Suprapubic skin (tissue), 4 donors: ENCODE data around the gene SKA2. TPM values are rescaled to one million over a fixed set of nuclear protein-coding genes. Genes with fewer than 3 reads are reported as not detected.
"Not testable (repeated sequence)": the region's sequence is repeated elsewhere in the genome, so short reads cannot be mapped to it uniquely, and the experiment has no call there.

Experiments
- DNase-seq, 2 donors: peaks; one replicate each; pipeline ENCODE4 v3.0.0-alpha.2; 2019; ENCODE audit warnings: low spot score in 2 of 2
- H3K27ac ChIP-seq: fragments of 200-600 bp; sonication (generic); one replicate; pipeline ENCODE4 v1.5.1; 2019
- H3K27me3 ChIP-seq: fragments of 200-600 bp; sonication (generic); one replicate; pipeline ENCODE4 v1.5.1; 2019
- H3K36me3 ChIP-seq: fragments of 200-600 bp; sonication (generic); one replicate; pipeline ENCODE4 v1.5.1; 2019
- H3K4me1 ChIP-seq: fragments of 200-600 bp; sonication (generic); one replicate; pipeline ENCODE4 v1.5.1; 2019
- H3K4me3 ChIP-seq: fragments of 200-600 bp; sonication (generic); one replicate; pipeline ENCODE4 v1.5.1; 2019; ENCODE audit warnings: mild to moderate bottlenecking
- H3K9me3 ChIP-seq: fragments of 200-600 bp; sonication (generic); one replicate; pipeline ENCODE4 v1.5.1; 2019
- CTCF ChIP-seq, 2 donors: fragments of 200-600 bp in 1 of 2; fragments of 450-650 bp in 1 of 2; sonication (generic) in 1 of 2; IDR thresholded peaks; one replicate each; pipeline ENCODE4 v1.5.1; 2016 to 2019; ENCODE audit warnings: antibody characterized with exemption in 2 of 2, mild to moderate bottlenecking in 1 of 2, moderate library complexity in 1 of 2
- EP300 ChIP-seq: sonication (generic); formaldehyde crosslinking; IDR thresholded peaks from one replicate; pipeline ENCODE4 v1.6.1; 2017; ENCODE audit warnings: antibody characterized with exemption
- POLR2A ChIP-seq, 2 donors: fragments of 450-650 bp; IDR thresholded peaks; one replicate each; pipeline ENCODE4 v1.6.1; 2017; ENCODE audit warnings: antibody characterized with exemption in 2 of 2, mild to moderate bottlenecking in 2 of 2, moderate library complexity in 2 of 2
- POLR2AphosphoS5 ChIP-seq, 3 donors: sonication (generic); formaldehyde crosslinking; IDR thresholded peaks; one replicate each; pipeline ENCODE4 v1.6.1; 2017; ENCODE audit warnings: antibody characterized with exemption in 3 of 3
- whole genome bisulfite sequencing: methylation state at CpG from one replicate; pipeline ENCODE4 v1.1.5; 2018; 5-methylcytosine and 5-hydroxymethylcytosine counted together
- total RNA-seq, 4 donors: library from RNA; depleted of rRNA; stranded (reverse); fragments of >200 nt; gene quantifications; one replicate each; pipeline ENCODE4 v1.1.0, GENCODE V29; 2016

Gene SKA2
- total RNA-seq, 4 donors from 2014 or later, result 13.5 to 34.1 (median 18.8) TPM

- H3K36me3 ChIP-seq, result peaks cover 6% of the 10 kb centered on the region
- H3K27me3 ChIP-seq, result no peaks in the 10 kb centered on the region
- H3K9me3 ChIP-seq, result no peaks in the 10 kb centered on the region
- H3K4me3 ChIP-seq, result no peak overlapping the region
- H3K27ac ChIP-seq, result no peak overlapping the region
- peaks cover 7% of the 10 kb centered on the region for H3K4me1 ChIP-seq
- 78% methylated on average over 6 of the region's 6 CpGs for WGBS
- no peak for DNase-seq
- no peak for TF ChIP-seq CTCF (IDR thresholded peaks at IDR 0.05)
- no peak for TF ChIP-seq POLR2AphosphoS5 (IDR thresholded peaks at IDR 0.05)
- TF ChIP-seq EP300, result no peak
- TF ChIP-seq POLR2A (IDR thresholded peaks at IDR 0.05), result no peak
Measured at GRCh38 chr17:59094861-59095530, 60.0 kb downstream of the SKA2 start.

DNA sequence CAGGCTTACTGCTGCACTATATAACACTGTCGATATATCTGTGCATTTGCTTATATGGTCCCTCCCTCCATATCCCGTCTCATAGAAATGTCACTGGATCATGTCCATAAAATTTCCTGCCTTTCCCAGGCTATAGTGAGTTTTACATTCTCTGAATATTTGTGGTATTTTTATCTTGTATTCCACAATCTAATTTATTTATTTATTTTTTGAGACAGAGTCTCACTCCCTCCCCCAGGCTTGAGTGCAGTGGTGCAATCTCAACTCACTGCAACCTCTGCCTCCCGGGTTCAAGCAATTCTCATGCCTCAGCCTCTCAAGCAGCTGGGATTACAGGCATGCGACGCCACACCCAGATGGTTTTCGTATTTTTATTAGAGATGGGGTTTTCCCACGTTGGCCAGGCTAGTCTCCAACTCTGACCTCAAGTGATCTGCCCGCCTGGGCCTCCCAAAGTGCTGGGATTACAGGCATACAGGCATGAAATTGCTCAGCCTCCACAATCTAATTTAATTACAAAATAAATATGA lies 61.2 kb downstream of the SKA2 start:
- peaks cover 7% of the 10 kb centered on the region for H3K4me1 ChIP-seq
- 23% methylated on average over 8 of the region's 8 CpGs for WGBS
- no peak for DNase-seq
- no peak overlapping the region for H3K4me3 ChIP-seq
- H3K27me3 ChIP-seq, result no peaks in the 10 kb centered on the region
- H3K9me3 ChIP-seq, result no peaks in the 10 kb centered on the region
- peak overlapping the region; percentile 27 for H3K27ac ChIP-seq
- peaks cover 13% of the 10 kb centered on the region for H3K36me3 ChIP-seq
- TF ChIP-seq CTCF (IDR thresholded peaks at IDR 0.05), result no peak
- no peak for TF ChIP-seq EP300
- TF ChIP-seq POLR2AphosphoS5 (IDR thresholded peaks at IDR 0.05), result no peak
- TF ChIP-seq POLR2A (IDR thresholded peaks at IDR 0.05), result no peak

- no peak overlapping the region for H3K4me3 ChIP-seq
- H3K27me3 ChIP-seq, result no peaks in the 10 kb centered on the region
- peak overlapping the region; percentile 27 for H3K27ac ChIP-seq
- no peak for DNase-seq
- WGBS, result 39% methylated on average over 4 of the region's 4 CpGs
- TF ChIP-seq CTCF (IDR thresholded peaks at IDR 0.05) (no peak), EP300 (no peak), POLR2AphosphoS5 (IDR thresholded peaks at IDR 0.05) (no peak), POLR2A (IDR thresholded peaks at IDR 0.05) (no peak)
- peaks cover 15% of the 10 kb centered on the region for H3K36me3 ChIP-seq
- peaks cover 7% of the 10 kb centered on the region for H3K4me1 ChIP-seq
- H3K9me3 ChIP-seq, result no peaks in the 10 kb centered on the region
Measured at GRCh38 chr17:59093145-59093701, 61.8 kb downstream of the SKA2 start.

GRCh38 chr17:59090593-59090992 lies 64.4 kb downstream of the SKA2 start:
- H3K9me3 ChIP-seq, DNase-seq, H3K27ac ChIP-seq, H3K27me3 ChIP-seq, H3K4me3 ChIP-seq, H3K4me1 ChIP-seq: not testable (repeated sequence)
- 90% methylated on average over 12 of the region's 12 CpGs for WGBS
- H3K36me3 ChIP-seq, result peaks cover 24% of the 10 kb centered on the region

DNA sequence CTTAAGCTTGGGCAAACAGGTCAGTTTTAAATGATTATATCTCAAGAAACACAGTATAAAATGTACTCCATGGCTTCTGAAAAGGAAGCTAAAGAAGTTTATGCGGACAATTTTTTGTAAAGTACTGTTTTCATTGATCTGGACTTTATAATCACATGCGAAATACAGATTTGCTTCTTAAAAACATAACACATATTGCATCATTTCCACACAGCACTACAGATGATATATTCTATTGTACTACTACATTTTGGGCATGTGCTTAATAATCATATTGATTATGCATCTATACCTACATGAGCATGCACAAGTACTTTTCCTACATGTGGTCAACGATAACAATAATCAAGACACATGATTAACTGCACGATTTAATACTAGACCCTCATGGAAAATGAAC lies 70.8 kb downstream of the SKA2 start:
- H3K36me3 ChIP-seq, result peaks cover 41% of the 10 kb centered on the region
- no peak for TF ChIP-seq POLR2AphosphoS5 (IDR thresholded peaks at IDR 0.05)
- no peak for TF ChIP-seq POLR2A (IDR thresholded peaks at IDR 0.05)
- no peak for TF ChIP-seq EP300
- DNase-seq, result no peak
- no peaks in the 10 kb centered on the region for H3K4me1 ChIP-seq
- no peaks in the 10 kb centered on the region for H3K9me3 ChIP-seq
- 95% methylated on average over 4 of the region's 4 CpGs for WGBS
- H3K4me3 ChIP-seq, result no peak overlapping the region
- no peak overlapping the region for H3K27ac ChIP-seq
- no peaks in the 10 kb centered on the region for H3K27me3 ChIP-seq

DNA sequence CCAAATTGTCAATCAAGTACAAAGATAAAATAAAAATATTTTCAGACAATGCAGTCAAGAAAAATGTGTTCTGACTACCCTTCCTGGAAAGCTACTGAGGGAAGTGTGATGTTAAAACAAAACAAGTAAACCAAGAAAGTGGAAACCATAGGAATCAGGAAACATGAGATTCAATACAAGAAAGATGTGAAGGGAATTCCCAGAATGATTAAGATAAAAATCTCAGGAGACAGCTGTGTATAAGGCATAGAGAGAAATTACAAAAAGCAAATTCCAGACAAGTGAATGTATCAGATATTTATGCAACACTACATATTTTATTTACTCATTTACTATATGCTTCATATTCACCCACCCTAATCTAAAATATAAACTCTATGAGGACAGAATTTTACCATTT lies 80.5 kb downstream of the SKA2 start:
- H3K9me3 ChIP-seq, result no peaks in the 10 kb centered on the region
- H3K36me3 ChIP-seq, result peaks cover 61% of the 10 kb centered on the region
- DNase-seq, result no peak
- no peaks in the 10 kb centered on the region for H3K27me3 ChIP-seq
- no peak for TF ChIP-seq POLR2A (IDR thresholded peaks at IDR 0.05)
- TF ChIP-seq POLR2AphosphoS5 (IDR thresholded peaks at IDR 0.05), result no peak
- TF ChIP-seq CTCF (IDR thresholded peaks at IDR 0.05), result no peak
- TF ChIP-seq EP300, result no peak
- no peak overlapping the region for H3K27ac ChIP-seq
- H3K4me3 ChIP-seq, result no peak overlapping the region
- H3K4me1 ChIP-seq, result no peaks in the 10 kb centered on the region
